H1 (cell line): Measurements from ENCODE around the gene CEP76. TPM values are rescaled to one million over a fixed set of nuclear protein-coding genes. Genes with fewer than 3 reads are reported as not detected.

Experiments used
- KDM1A ChIP-seq: fragments of 200-600, 300-600 bp; sonication (generic); IDR thresholded peaks from 2 replicates; pipeline ENCODE4 v1.7.1; 2016; ENCODE audit warnings: mild to moderate bottlenecking, low read length, borderline replicate concordance
- MAFK ChIP-seq: IDR thresholded peaks from 2 replicates; pipeline ENCODE4 v1.6.1; 2012; ENCODE audit warnings: low read depth, mild to moderate bottlenecking, improper control_type of control experiment, low read length
- RFX5 ChIP-seq: IDR thresholded peaks from 2 replicates; pipeline ENCODE4 v1.6.1; 2011; ENCODE audit warnings: low read depth, low read length, improper control_type of control experiment, borderline replicate concordance
- polyA plus RNA-seq, 7 experiments: library from polyadenylated mRNA; depleted of rRNA in 3 of 7; stranded (reverse) in 5 of 7; unstranded in 2 of 7; fragments of >200 nt in 5 of 7; fragments of 200-250 nt in 2 of 7; gene quantifications; 1 replicate in 5 of 7; 2 replicates in 1 of 7; 4 replicates in 1 of 7; pipeline versions ENCODE4 v1.2.1 to v1.2.3, GENCODE V29; 2011 to 2013; ENCODE audit warnings: missing spikeins in 2 of 7, mixed read lengths in 2 of 7
- total RNA-seq: library from RNA; stranded (reverse); fragmentation: NEBNext Ultra II Directional; extraction: Animal tissue kit (Norgen Biotek cat#: 25700); gene quantifications from 2 replicates; pipeline ENCODE4 v1.2.1, GENCODE V29; 2021

Gene CEP76
- total and polyA plus RNA-seq, 2 of the 8 experiments (the other 6 are each of a cell fraction or from before 2014, with no cell fraction given): 9.0 to 18.1 TPM

DNA sequence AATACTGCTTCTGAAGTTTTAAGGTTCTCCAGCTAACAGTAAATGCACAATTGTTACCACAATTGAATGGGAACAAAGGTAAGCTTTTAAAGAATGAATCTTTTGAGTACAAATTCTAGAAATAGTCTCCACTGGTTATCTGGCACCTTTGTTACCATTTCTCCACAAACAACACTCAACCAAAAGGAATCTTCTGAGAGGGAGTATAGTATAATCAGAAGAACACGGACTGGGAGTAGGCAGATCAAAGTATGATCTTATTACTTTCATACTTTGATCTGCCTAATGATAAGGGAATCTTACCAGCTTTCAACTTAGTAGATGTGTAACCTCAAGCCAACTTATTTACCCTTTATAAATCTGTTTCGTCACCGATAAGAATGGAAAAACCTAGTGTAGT, 1.4 kb downstream of the CEP76 start (continued):
- TF ChIP-seq RFX5: no peak
- TF ChIP-seq MAFK: no peak
- TF ChIP-seq KDM1A: no peak
